Bronchial epithelial cell (primary cell): ENCODE results near the gene BFSP2. TPM values are rescaled to one million over a fixed set of nuclear protein-coding genes. Genes with fewer than 3 reads are reported as not detected.

Experiments
- total RNA-seq: library from RNA; depleted of rRNA; stranded (reverse); fragments of >200 nt; gene quantifications from 2 replicates; pipeline ENCODE4 v1.2.1, GENCODE V29; 2014

The BFSP2 gene
- total RNA-seq, 1 donor from 2014 or later, result not detected

Other genes with a start within 250 kb of the BFSP2 start
- gene CDV3, start 173.6 kb downstream of the BFSP2 start, total RNA-seq, result 178 and 232 TPM in 2 replicates